ENCODE data around the gene TEX38. TPM values are rescaled to one million over a fixed set of nuclear protein-coding genes. Genes with fewer than 3 reads are reported as not detected.

TEX38 gene
- total and polyA plus RNA-seq, 2 of the 13 experiments (the other 11 are each of a cell fraction or from before 2014, with no cell fraction given): 0.18 TPM; not detected in 1

- TF ChIP-seq ZNF142 (CRISPR knock-in tag; IDR thresholded peaks at IDR 0.05) (no peak), ZNF12 (CRISPR knock-in tag; IDR thresholded peaks at IDR 0.05) (no peak), ZNF263 (CRISPR knock-in tag; IDR thresholded peaks at IDR 0.05) (no peak), HMG20A (CRISPR knock-in tag; IDR thresholded peaks at IDR 0.05; ENCODE audit: borderline replicate concordance) (no peak), MAFG (CRISPR knock-in tag; IDR thresholded peaks at IDR 0.05) (no peak), YEATS4 (CRISPR knock-in tag; IDR thresholded peaks at IDR 0.05; ENCODE audit: borderline replicate concordance) (peak; percentile 66; the same call in 1 of the 2 replicates), ATM (IDR thresholded peaks at IDR 0.05; ENCODE audit: borderline replicate concordance) (no peak), ZSCAN21 (CRISPR knock-in tag; IDR thresholded peaks at IDR 0.05; ENCODE audit: borderline replicate concordance) (peak; percentile 48; the same call in 1 of the 2 replicates), MIER3 (CRISPR knock-in tag; IDR thresholded peaks at IDR 0.05; ENCODE audit: borderline replicate concordance) (no peak), ZNF451 (CRISPR knock-in tag; IDR thresholded peaks at IDR 0.05) (no peak), ZNF839 (CRISPR knock-in tag; IDR thresholded peaks at IDR 0.05; ENCODE audit: borderline replicate concordance) (no peak), ZBTB46 (CRISPR knock-in tag; IDR thresholded peaks at IDR 0.05; ENCODE audit: borderline replicate concordance) (no peak), NFRKB (IDR thresholded peaks at IDR 0.05) (no peak), TARDBP (CRISPR knock-in tag; IDR thresholded peaks at IDR 0.05) (no peak), ZNF775 (CRISPR knock-in tag; IDR thresholded peaks at IDR 0.05; ENCODE audit: borderline replicate concordance) (no peak), ATAD3A (CRISPR knock-in tag; IDR thresholded peaks at IDR 0.05) (no peak), SIX4 (CRISPR knock-in tag; IDR thresholded peaks at IDR 0.05) (no peak), ZHX1 (CRISPR knock-in tag; IDR thresholded peaks at IDR 0.05; ENCODE audit: low read depth) (no peak), ZZZ3 (CRISPR knock-in tag; IDR thresholded peaks at IDR 0.05; ENCODE audit: borderline replicate concordance) (no peak)
These were observed 3.6 kb upstream of the TEX38 start, which contains the start of gene ATPAF1 (continued) for GRCh38 chr1:46667782-46668760.
